Suprapubic skin (tissue), 4 donors: ENCODE results near the gene TAF3. TPM values are rescaled to one million over a fixed set of nuclear protein-coding genes. Genes with fewer than 3 reads are reported as not detected.
"Not testable (repeated sequence)": the region's sequence is repeated elsewhere in the genome, so short reads cannot be mapped to it uniquely, and the experiment has no call there.

Experiments used
- DNase-seq, 2 donors: peaks; one replicate each; pipeline ENCODE4 v3.0.0-alpha.2; 2019; ENCODE audit warnings: low spot score in 2 of 2
- H3K27ac ChIP-seq: fragments of 200-600 bp; sonication (generic); one replicate; pipeline ENCODE4 v1.5.1; 2019
- H3K27me3 ChIP-seq: fragments of 200-600 bp; sonication (generic); one replicate; pipeline ENCODE4 v1.5.1; 2019
- H3K36me3 ChIP-seq: fragments of 200-600 bp; sonication (generic); one replicate; pipeline ENCODE4 v1.5.1; 2019
- H3K4me1 ChIP-seq: fragments of 200-600 bp; sonication (generic); one replicate; pipeline ENCODE4 v1.5.1; 2019
- H3K4me3 ChIP-seq: fragments of 200-600 bp; sonication (generic); one replicate; pipeline ENCODE4 v1.5.1; 2019; ENCODE audit warnings: mild to moderate bottlenecking
- H3K9me3 ChIP-seq: fragments of 200-600 bp; sonication (generic); one replicate; pipeline ENCODE4 v1.5.1; 2019
- CTCF ChIP-seq, 2 donors: fragments of 200-600 bp in 1 of 2; fragments of 450-650 bp in 1 of 2; sonication (generic) in 1 of 2; IDR thresholded peaks; one replicate each; pipeline ENCODE4 v1.5.1; 2016 to 2019; ENCODE audit warnings: antibody characterized with exemption in 2 of 2, mild to moderate bottlenecking in 1 of 2, moderate library complexity in 1 of 2
- EP300 ChIP-seq: sonication (generic); formaldehyde crosslinking; IDR thresholded peaks from one replicate; pipeline ENCODE4 v1.6.1; 2017; ENCODE audit warnings: antibody characterized with exemption
- POLR2A ChIP-seq, 2 donors: fragments of 450-650 bp; IDR thresholded peaks; one replicate each; pipeline ENCODE4 v1.6.1; 2017; ENCODE audit warnings: antibody characterized with exemption in 2 of 2, mild to moderate bottlenecking in 2 of 2, moderate library complexity in 2 of 2
- POLR2AphosphoS5 ChIP-seq, 3 donors: sonication (generic); formaldehyde crosslinking; IDR thresholded peaks; one replicate each; pipeline ENCODE4 v1.6.1; 2017; ENCODE audit warnings: antibody characterized with exemption in 3 of 3
- WGBS: methylation state at CpG from one replicate; pipeline ENCODE4 v1.1.5; 2018; 5-methylcytosine and 5-hydroxymethylcytosine counted together
- total RNA-seq, 4 donors: library from RNA; depleted of rRNA; stranded (reverse); fragments of >200 nt; gene quantifications; one replicate each; pipeline ENCODE4 v1.1.0, GENCODE V29; 2016

The TAF3 gene
- total RNA-seq, 4 donors from 2014 or later, result 5.6 to 13.3 (median 10.3) TPM

- no peak overlapping the region for H3K4me3 ChIP-seq
- no peaks in the 10 kb centered on the region for H3K9me3 ChIP-seq
- no peaks in the 10 kb centered on the region for H3K27me3 ChIP-seq
- 90% methylated on average over 6 of the region's 6 CpGs for WGBS
- no peak overlapping the region for H3K27ac ChIP-seq
- TF ChIP-seq POLR2A (IDR thresholded peaks at IDR 0.05), result no peak
- no peak for TF ChIP-seq EP300
- TF ChIP-seq CTCF (IDR thresholded peaks at IDR 0.05), result no peak
- no peak for TF ChIP-seq POLR2AphosphoS5 (IDR thresholded peaks at IDR 0.05)
- H3K4me1 ChIP-seq, result no peaks in the 10 kb centered on the region
- DNase-seq, result no peak
- peaks cover 95% of the 10 kb centered on the region for H3K36me3 ChIP-seq
Observed at GRCh38 chr10:7804216-7804615, 14.1 kb upstream of the TAF3 start.

DNA sequence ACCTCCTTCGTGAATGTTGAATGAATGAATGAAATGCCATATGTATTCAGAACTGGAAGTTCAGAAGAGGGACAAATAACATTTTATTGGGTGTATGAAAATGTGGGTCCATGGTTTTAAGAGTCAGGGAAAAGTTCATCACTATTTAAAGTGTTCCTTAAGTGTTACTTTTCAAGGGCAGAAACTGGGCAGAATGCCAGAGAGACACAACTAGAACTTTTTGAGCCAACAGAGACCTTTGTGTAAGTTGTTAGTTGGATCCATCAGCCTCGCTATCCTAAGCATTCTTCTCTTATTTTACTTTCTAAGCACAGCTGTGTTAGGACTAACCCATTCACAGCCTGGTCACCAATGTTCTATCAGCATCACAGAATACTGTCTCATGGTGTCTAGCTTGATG is 13.6 kb upstream of the TAF3 start:
- H3K27ac ChIP-seq, result no peak overlapping the region
- no peaks in the 10 kb centered on the region for H3K27me3 ChIP-seq
- no peak for DNase-seq
- WGBS, result 48% methylated on average over 2 of the region's 2 CpGs
- no peaks in the 10 kb centered on the region for H3K9me3 ChIP-seq
- H3K4me1 ChIP-seq, result no peaks in the 10 kb centered on the region
- no peak for TF ChIP-seq POLR2A (IDR thresholded peaks at IDR 0.05)
- no peak for TF ChIP-seq POLR2AphosphoS5 (IDR thresholded peaks at IDR 0.05)
- TF ChIP-seq CTCF (IDR thresholded peaks at IDR 0.05), result no peak
- TF ChIP-seq EP300, result no peak
- peaks cover 90% of the 10 kb centered on the region for H3K36me3 ChIP-seq
- no peak overlapping the region for H3K4me3 ChIP-seq

- Histone ChIP-seq H3K36me3 (peaks cover 50% of the 10 kb centered on the region), H3K4me1 (no peaks in the 10 kb centered on the region), H3K27ac (no peak overlapping the region), H3K27me3 (no peaks in the 10 kb centered on the region), H3K9me3 (no peaks in the 10 kb centered on the region), H3K4me3 (no peak overlapping the region)
- TF ChIP-seq EP300 (no peak), POLR2A (IDR thresholded peaks at IDR 0.05) (no peak), CTCF (IDR thresholded peaks at IDR 0.05) (no peak), POLR2AphosphoS5 (IDR thresholded peaks at IDR 0.05) (no peak)
- WGBS, result 57% methylated on average over 4 of the region's 4 CpGs
- DNase-seq, result no peak
Observed at GRCh38 chr10:7808686-7809267, 9.5 kb upstream of the TAF3 start.

DNA sequence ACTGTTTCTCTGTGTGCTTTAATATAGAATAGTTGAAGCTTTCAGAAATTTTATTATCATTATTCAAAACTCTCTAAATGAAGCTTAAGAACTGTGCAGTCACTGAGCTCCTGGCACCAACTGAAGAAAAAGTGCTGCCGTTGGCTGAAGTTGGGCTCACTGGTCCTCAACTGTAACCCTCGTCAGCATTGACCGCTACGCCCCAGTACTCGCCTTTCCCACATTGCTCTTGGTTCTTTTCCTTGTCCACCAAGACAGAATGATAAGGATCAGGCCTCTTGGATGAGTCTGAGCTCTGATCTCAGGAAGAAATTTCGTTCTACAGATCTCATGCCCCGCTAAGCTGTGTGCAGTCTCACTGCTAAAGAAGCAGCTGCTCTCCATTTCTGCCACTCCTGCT is 7.9 kb upstream of the TAF3 start:
- Histone ChIP-seq H3K27ac (no peak overlapping the region), H3K4me3 (no peak overlapping the region), H3K27me3 (no peaks in the 10 kb centered on the region), H3K9me3 (no peaks in the 10 kb centered on the region), H3K36me3 (peaks cover 33% of the 10 kb centered on the region), H3K4me1 (no peaks in the 10 kb centered on the region)
- DNase-seq, result no peak
- WGBS, result 80% methylated on average over 7 of the region's 7 CpGs
- no peak for TF ChIP-seq EP300
- no peak for TF ChIP-seq POLR2AphosphoS5 (IDR thresholded peaks at IDR 0.05)
- no peak for TF ChIP-seq CTCF (IDR thresholded peaks at IDR 0.05)
- TF ChIP-seq POLR2A (IDR thresholded peaks at IDR 0.05), result no peak

DNA sequence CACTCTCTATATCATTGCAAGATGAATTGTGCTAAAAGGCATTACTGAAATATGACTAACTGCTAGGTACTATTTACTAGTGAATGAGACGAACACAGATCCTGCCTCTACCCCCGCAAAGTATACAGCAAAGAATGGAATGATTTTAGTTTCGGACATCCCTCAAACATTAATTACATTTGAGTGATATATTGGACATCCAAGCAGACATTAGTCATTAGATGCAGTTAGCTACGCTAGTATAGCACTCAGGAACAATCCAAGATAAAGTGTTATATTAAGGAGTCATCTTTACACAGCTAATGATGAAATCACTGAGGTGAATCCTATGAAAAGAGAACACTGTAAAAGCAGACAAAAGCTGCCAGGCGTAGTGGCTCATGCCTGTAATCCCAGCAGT is 7.3 kb upstream of the TAF3 start:
- TF ChIP-seq CTCF (IDR thresholded peaks at IDR 0.05) (no peak), EP300 (no peak), POLR2AphosphoS5 (IDR thresholded peaks at IDR 0.05) (no peak)
- WGBS, result 86% methylated on average over 5 of the region's 5 CpGs
- no peaks in the 10 kb centered on the region for H3K27me3 ChIP-seq

DNA sequence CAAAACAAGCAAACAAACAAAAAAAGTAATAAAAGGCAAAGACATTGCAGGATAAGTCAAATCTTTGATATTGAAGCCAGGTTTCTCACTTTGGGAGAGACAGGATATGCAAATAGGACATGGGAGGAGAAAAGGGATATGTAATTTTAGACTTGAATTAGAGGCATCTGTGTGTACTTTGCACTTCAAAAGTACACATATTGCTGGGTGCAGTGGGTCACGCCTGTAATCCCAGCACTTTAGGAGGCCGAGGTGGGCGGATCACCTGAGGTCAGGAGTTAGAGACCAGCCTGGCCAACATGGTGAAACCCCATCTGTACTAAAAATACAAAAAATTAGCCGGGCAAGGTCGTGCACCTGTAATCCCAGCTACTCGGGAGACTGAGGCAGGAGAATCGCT is 6.6 kb upstream of the TAF3 start:
- H3K36me3 ChIP-seq, result peaks cover 21% of the 10 kb centered on the region
- not testable (repeated sequence) for DNase-seq, H3K4me1 ChIP-seq, H3K4me3 ChIP-seq, H3K27me3 ChIP-seq, H3K27ac ChIP-seq, H3K9me3 ChIP-seq
- 78% methylated on average over 7 of the region's 7 CpGs for WGBS

More for the DNA sequence above, 7.3 kb upstream of the TAF3 start:
- Histone ChIP-seq H3K9me3 (no peaks in the 10 kb centered on the region), H3K27ac (no peak overlapping the region), H3K4me1 (no peaks in the 10 kb centered on the region), H3K36me3 (peaks cover 28% of the 10 kb centered on the region), H3K4me3 (no peak overlapping the region)
- no peak for DNase-seq
